ENCODE results near the gene DUOXA1. TPM values are rescaled to one million over a fixed set of nuclear protein-coding genes. Genes with fewer than 3 reads are reported as not detected.

DUOXA1 gene
- total and polyA plus RNA-seq, 9 donors: 0.30 to 4.1 (median 0.77) TPM

DNA sequence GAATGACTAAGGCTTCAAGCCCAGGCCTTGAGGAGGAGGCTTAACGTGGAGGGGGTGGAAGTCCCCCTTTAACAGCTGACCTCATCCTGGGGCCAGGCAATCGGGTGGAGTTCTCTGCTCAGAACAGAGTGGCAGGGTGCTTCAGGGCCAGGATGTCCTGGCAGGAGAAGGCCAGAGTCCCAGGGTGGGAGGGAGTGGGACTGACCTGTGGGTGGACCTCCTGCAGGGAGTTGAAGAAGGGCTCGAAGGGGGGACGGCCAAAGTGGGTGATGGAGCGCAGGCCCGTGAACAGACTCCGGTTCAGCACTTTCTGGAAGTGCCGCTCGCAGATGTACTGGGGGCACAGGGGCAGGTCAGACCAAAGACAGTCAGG, 35.3 kb downstream of the DUOXA1 start:
- H3K27ac ChIP-seq: no peak overlapping the region
- peak in 1 of 5 donors; percentile 17 for DNase-seq
- H3K27me3 ChIP-seq: no peaks in the 10 kb centered on the region
- 61 to 73% (median 68%) methylated on average over 9 of the region's 9 CpGs for WGBS, 3 donors
- TF ChIP-seq, protein P1, sequence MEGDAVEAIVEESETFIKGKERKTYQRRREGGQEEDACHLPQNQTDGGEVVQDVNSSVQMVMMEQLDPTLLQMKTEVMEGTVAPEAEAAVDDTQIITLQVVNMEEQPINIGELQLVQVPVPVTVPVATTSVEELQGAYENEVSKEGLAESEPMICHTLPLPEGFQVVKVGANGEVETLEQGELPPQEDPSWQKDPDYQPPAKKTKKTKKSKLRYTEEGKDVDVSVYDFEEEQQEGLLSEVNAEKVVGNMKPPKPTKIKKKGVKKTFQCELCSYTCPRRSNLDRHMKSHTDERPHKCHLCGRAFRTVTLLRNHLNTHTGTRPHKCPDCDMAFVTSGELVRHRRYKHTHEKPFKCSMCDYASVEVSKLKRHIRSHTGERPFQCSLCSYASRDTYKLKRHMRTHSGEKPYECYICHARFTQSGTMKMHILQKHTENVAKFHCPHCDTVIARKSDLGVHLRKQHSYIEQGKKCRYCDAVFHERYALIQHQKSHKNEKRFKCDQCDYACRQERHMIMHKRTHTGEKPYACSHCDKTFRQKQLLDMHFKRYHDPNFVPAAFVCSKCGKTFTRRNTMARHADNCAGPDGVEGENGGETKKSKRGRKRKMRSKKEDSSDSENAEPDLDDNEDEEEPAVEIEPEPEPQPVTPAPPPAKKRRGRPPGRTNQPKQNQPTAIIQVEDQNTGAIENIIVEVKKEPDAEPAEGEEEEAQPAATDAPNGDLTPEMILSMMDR (IDR thresholded peaks at IDR 0.05): no peak
- TF ChIP-seq EP300 (IDR thresholded peaks at IDR 0.05) (no peak), POLR2A (IDR thresholded peaks at IDR 0.05) (no peak)
- no peaks in the 10 kb centered on the region for H3K4me1 ChIP-seq (ENCODE audit: insufficient read depth)
- no peaks in the 10 kb centered on the region for H3K9me3 ChIP-seq
- H3K4me3 ChIP-seq: no peak overlapping the region
- H3K36me3 ChIP-seq: no peaks in the 10 kb centered on the region
- intact Hi-C loops (cut with DNase I): no loop called here

DNA sequence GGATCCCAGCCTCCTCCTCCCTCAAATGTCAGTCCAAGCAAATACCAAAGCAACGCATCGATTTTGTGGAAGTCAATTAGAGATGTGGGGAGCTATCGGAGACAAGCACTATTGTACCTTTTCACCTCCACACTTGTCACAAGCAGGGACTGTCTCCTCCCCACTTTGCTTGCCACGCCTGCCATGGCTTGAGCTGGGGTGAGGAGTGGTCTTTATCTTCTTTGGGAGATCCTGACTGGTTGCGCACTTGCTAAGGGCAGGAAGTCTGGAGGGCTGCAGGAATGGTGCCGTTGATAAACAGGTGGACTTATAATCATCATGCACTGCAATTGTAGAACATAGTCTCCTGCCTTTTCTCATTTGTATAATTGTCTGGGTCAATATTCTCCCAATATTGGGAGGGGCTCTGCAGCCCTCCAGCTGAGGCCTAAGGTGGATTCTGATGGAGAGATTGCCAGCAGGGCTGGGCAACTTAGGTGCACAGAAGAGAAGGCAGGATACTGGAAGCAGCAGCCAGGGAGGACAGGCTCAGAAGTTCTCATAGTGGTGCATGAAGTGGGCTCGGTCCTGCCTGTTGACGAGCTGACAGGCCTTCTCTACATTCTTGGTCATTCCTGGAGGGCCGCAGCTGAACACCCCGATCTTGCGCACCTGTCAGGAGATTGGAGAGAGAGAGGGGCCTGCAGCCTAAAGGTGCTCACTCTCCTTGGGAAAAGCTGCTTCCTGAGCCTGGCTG, 35.9 kb downstream of the DUOXA1 start:
- Histone ChIP-seq H3K4me3 (no peak overlapping the region), H3K36me3 (no peaks in the 10 kb centered on the region), H3K27ac (no peak overlapping the region), H3K9me3 (no peaks in the 10 kb centered on the region), H3K27me3 (no peaks in the 10 kb centered on the region), H3K4me1 (ENCODE audit: insufficient read depth) (no peaks in the 10 kb centered on the region)
- peak in 1 of 5 donors; percentile 5 for DNase-seq
- intact Hi-C loops (cut with DNase I): no loop called here
- TF ChIP-seq POLR2A (IDR thresholded peaks at IDR 0.05) (no peak), EP300 (IDR thresholded peaks at IDR 0.05) (no peak)
- TF ChIP-seq, protein P1 (IDR thresholded peaks at IDR 0.05): no peak
- WGBS, 3 donors: 83 to 86% (median 86%) methylated on average over 11 of the region's 11 CpGs

DNA sequence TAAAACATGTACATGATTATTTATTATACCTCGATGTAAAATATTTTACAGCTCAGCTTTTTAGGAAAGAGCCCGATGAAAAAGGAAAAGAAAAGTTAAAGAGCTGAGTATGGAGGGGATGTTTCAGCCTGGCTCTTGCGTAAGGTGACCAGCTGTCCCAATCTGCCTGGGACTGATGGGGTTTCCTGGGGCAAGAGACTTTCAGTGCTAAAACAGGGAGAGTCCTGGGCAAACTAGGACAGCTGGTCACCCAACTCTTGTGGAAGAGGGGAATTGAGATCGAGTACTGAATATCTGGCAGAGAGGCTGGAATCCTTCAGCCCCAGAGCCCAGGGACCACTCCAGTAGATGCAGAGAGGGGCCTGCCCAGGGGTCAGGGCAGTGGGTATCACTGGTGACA, 36.7 kb downstream of the DUOXA1 start:
- Histone ChIP-seq H3K36me3 (no peaks in the 10 kb centered on the region), H3K27me3 (no peaks in the 10 kb centered on the region), H3K27ac (no peak overlapping the region), H3K9me3 (no peaks in the 10 kb centered on the region), H3K4me1 (ENCODE audit: insufficient read depth) (no peaks in the 10 kb centered on the region), H3K4me3 (no peak overlapping the region)
- TF ChIP-seq EP300 (IDR thresholded peaks at IDR 0.05) (no peak), POLR2A (IDR thresholded peaks at IDR 0.05) (no peak)
- TF ChIP-seq, protein P1 (IDR thresholded peaks at IDR 0.05): no peak
- DNase-seq: no peak
- 86 to 90% (median 90%) methylated on average over 4 of the region's 4 CpGs for WGBS, 3 donors
- intact Hi-C loops (cut with DNase I): no loop called here

DNA sequence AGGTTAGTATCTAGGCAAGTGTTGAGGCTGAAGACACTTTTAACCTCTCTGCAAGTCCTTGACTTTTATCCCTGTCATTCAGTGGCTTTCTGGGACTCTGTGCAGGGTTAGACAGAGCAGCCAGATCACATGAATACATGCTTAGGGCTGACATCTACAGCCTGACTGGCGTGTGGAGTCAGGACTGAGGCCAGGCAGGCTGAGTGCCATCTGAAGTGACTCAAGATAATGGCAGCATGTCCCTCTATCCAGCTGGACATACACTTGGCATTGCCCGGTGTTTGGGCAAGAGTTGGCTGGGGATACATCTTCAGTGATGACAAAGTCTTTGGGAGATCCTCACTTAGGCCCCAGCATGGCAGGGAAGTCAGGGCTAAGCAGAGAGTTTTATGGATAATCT, 38.1 kb downstream of the DUOXA1 start:
- no peaks in the 10 kb centered on the region for H3K27me3 ChIP-seq
- H3K4me3 ChIP-seq: no peak overlapping the region
- intact Hi-C loops (cut with DNase I): no loop called here
- DNase-seq: peak in 1 of 5 donors; percentile 4
- 76 to 84% (median 81%) methylated on average over 2 of the region's 2 CpGs for WGBS, 3 donors
- no peaks in the 10 kb centered on the region for H3K9me3 ChIP-seq
- H3K27ac ChIP-seq: no peak overlapping the region
- no peaks in the 10 kb centered on the region for H3K4me1 ChIP-seq (ENCODE audit: insufficient read depth)
- H3K36me3 ChIP-seq: no peaks in the 10 kb centered on the region
- TF ChIP-seq, protein P1 (IDR thresholded peaks at IDR 0.05): no peak
- TF ChIP-seq EP300 (IDR thresholded peaks at IDR 0.05): no peak
- TF ChIP-seq POLR2A (IDR thresholded peaks at IDR 0.05): no peak

All from ovary (tissue), 9 donors.